Esophagus squamous epithelium (tissue), 5 donors: Measurements from ENCODE around the gene IRF7. TPM values are rescaled to one million over a fixed set of nuclear protein-coding genes. Genes with fewer than 3 reads are reported as not detected.

Experiments used
- DNase-seq: peaks from one replicate; lab custom pipeline; 2025; lab: John Stamatoyannopoulos, UW
- H3K27ac ChIP-seq, 4 donors: fragments of 200-600 bp; sonication (generic); one replicate each; pipeline ENCODE4 v1.5.1; 2016 to 2019; ENCODE audit warnings: mild to moderate bottlenecking in 1 of 4
- H3K27me3 ChIP-seq, 4 donors: fragments of 200-600 bp; sonication (generic); 1 replicate in 3 of 4; 2 replicates in 1 of 4; pipeline versions ENCODE4 v1.5.1 to v1.6.0; 2017 to 2021; ENCODE audit warnings: antibody characterized with exemption in 1 of 4
- H3K36me3 ChIP-seq, 3 donors: fragments of 200-600 bp; sonication (generic); one replicate each; pipeline ENCODE4 v1.5.1; 2016 to 2019
- H3K4me1 ChIP-seq, 3 donors: fragments of 200-600 bp; sonication (generic); one replicate each; pipeline ENCODE4 v1.5.1; 2017 to 2019
- H3K4me3 ChIP-seq, 4 donors: fragments of 200-600 bp; sonication (generic); 1 replicate in 3 of 4; 2 replicates in 1 of 4; pipeline ENCODE4 v1.5.1; 2016 to 2019; ENCODE audit warnings: mild to moderate bottlenecking in 2 of 4, moderate library complexity in 1 of 4
- H3K9me3 ChIP-seq, 3 donors: fragments of 200-600 bp; sonication (generic); one replicate each; pipeline ENCODE4 v1.5.1; 2016 to 2019
- POLR2A ChIP-seq, 4 donors: fragments of 450-650 bp; IDR thresholded peaks; one replicate each; pipeline ENCODE4 v1.6.1; 2017; ENCODE audit warnings: antibody characterized with exemption in 4 of 4, mild to moderate bottlenecking in 4 of 4, moderate library complexity in 3 of 4
- WGBS, 2 donors: methylation state at CpG; one replicate each; pipeline ENCODE4 v1.1.5; 2018; 5-methylcytosine and 5-hydroxymethylcytosine counted together
- intact Hi-C: fragments of 100-400 bp; cut with DNase I; formaldehyde crosslinking; loops from one replicate; pipeline ENCODE4 v1.15.0; 2022
- total RNA-seq, 4 donors: library from RNA; depleted of rRNA; stranded (reverse); fragments of >200 nt; gene quantifications; one replicate each; pipeline ENCODE4 v1.1.0, GENCODE V29; 2016
- TF ChIP-seq, protein P1 (sequence below), 6 experiments: fragments of 450-650 bp in 4 of 6; fragments of 200-600 bp in 2 of 6; sonication (generic) in 2 of 6; IDR thresholded peaks; one replicate each; pipeline ENCODE4 v1.5.1; 2016 to 2019; ENCODE audit warnings: antibody characterized with exemption in 6 of 6, mild to moderate bottlenecking in 4 of 6, moderate library complexity in 4 of 6
- donor health status: DM: yes; HTN: yes; CAD: no.

IRF7 gene
- total RNA-seq, 4 donors from 2014 or later, result 16.9 to 26.3 (median 20.2) TPM

DNA sequence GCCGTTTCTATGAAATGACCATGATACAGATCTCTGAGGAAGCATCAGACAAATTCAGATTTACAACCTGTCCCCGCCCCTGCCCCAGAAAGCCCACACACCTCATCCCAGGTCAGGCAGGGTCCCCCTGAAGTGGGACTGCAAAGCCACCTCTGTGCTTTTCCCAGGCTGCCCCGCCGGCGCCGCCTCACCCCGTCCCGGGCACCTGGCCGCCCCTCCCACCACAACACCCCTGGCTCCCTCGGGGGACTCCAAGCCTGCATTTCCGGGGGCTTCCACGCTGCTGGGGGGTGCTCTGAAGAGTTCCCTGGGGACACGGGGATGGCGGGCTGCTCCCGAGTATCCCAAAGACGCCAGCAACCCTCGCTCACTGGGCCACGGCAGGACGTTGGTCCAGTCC lies 44.5 kb upstream of the IRF7 start:
- no peaks in the 10 kb centered on the region for H3K9me3 ChIP-seq
- WGBS, 2 donors, result 55 to 87% methylated on average over 1 to 3 of the region's 19 CpGs
- intact Hi-C loops, result loop anchor here (10.0 kb wide), 1 partner anchor 65 kb away; no protein-coding TSS in a partner anchor
- H3K4me1 ChIP-seq, result peaks cover 0 to 24% (median 2%) of the 10 kb centered on the region in 3 donors
- H3K27ac ChIP-seq, result no peak overlapping the region
- peaks cover 7 to 83% (median 14%) of the 10 kb centered on the region in 3 donors for H3K36me3 ChIP-seq
- TF ChIP-seq, protein P1, sequence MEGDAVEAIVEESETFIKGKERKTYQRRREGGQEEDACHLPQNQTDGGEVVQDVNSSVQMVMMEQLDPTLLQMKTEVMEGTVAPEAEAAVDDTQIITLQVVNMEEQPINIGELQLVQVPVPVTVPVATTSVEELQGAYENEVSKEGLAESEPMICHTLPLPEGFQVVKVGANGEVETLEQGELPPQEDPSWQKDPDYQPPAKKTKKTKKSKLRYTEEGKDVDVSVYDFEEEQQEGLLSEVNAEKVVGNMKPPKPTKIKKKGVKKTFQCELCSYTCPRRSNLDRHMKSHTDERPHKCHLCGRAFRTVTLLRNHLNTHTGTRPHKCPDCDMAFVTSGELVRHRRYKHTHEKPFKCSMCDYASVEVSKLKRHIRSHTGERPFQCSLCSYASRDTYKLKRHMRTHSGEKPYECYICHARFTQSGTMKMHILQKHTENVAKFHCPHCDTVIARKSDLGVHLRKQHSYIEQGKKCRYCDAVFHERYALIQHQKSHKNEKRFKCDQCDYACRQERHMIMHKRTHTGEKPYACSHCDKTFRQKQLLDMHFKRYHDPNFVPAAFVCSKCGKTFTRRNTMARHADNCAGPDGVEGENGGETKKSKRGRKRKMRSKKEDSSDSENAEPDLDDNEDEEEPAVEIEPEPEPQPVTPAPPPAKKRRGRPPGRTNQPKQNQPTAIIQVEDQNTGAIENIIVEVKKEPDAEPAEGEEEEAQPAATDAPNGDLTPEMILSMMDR (IDR thresholded peaks at IDR 0.05), result no peak
- no peak for TF ChIP-seq POLR2A (IDR thresholded peaks at IDR 0.05)
- DNase-seq, result no peak
- H3K4me3 ChIP-seq, result no peak overlapping the region
- H3K27me3 ChIP-seq, result no peaks in the 10 kb centered on the region

DNA sequence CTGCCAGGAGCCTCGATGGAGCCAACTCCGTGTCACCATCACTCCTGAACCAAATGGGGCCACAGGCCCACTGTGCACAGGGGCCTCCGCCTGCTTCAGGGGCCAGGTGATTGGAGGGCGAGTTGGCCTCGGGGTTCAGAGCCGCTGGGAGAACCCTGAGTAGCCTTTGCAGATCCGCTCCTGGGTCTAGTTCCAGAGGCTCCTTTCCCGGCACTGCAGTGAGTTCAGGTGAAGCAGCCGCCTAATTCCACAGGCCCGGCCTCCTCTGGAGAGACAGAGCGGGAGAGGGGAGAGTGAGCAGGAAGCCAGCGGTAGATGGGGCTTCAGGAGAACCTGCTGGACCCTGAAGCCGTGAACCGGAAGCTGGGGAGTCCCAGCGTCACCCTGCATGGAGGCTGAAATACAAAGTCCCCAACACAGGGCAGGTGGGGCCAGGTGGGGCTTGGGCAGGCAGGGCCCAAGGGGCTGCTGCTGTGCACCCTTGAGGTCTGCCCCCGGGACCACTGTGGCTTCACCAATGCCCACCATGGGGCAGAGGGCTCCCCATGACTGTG lies 43.9 kb upstream of the IRF7 start:
- Histone ChIP-seq H3K36me3 (peaks cover 7 to 90% (median 14%) of the 10 kb centered on the region in 3 donors), H3K27ac (no peak overlapping the region), H3K27me3 (no peaks in the 10 kb centered on the region), H3K4me3 (no peak overlapping the region), H3K9me3 (no peaks in the 10 kb centered on the region), H3K4me1 (peaks cover 0 to 21% (median 0%) of the 10 kb centered on the region in 3 donors)
- 75 to 78% methylated on average over 4 to 5 of the region's 16 CpGs for WGBS, 2 donors
- intact Hi-C loops, result loop anchor here (10.0 kb wide), 1 partner anchor 65 kb away; no protein-coding TSS in a partner anchor
- no peak for DNase-seq
- TF ChIP-seq, protein P1 (IDR thresholded peaks at IDR 0.05), result no peak
- TF ChIP-seq POLR2A (IDR thresholded peaks at IDR 0.05), result no peak

DNA sequence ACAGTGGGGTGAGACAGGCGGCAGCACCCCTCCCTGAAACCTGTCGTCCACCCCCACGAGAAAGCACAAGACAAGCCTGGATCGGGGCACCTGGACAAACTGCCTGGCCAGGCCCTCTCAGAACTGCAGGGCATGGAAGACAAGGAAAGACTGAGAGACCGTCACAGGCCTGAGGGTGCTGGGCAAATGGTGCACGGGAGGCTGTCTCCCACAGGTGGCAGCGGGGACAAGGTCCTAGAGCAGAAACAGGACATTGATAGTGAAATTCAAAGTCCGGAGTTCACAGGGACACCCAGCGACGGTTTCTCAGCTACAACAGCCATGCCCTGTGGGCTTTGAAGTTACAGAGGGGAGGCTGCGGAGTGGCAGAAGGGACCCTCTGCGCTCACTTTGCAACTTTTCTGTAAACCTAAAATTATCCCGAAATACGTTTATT lies 42.0 kb upstream of the IRF7 start:
- DNase-seq, result no peak
- no peaks in the 10 kb centered on the region for H3K27me3 ChIP-seq
- H3K4me1 ChIP-seq, result peaks cover 0 to 21% (median 0%) of the 10 kb centered on the region in 3 donors
- WGBS, 2 donors, result 60 to 69% methylated on average over 11 to 12 of the region's 14 CpGs
- H3K9me3 ChIP-seq, result no peaks in the 10 kb centered on the region
- intact Hi-C loops, result no loop called here
- H3K4me3 ChIP-seq, result no peak overlapping the region
- peak overlapping the region in 2 of 4 donors; percentile 18 to 31 for H3K27ac ChIP-seq
- H3K36me3 ChIP-seq, result peaks cover 7 to 95% (median 14%) of the 10 kb centered on the region in 3 donors
- TF ChIP-seq POLR2A (IDR thresholded peaks at IDR 0.05), result no peak
- TF ChIP-seq, protein P1 (IDR thresholded peaks at IDR 0.05), result no peak

DNA sequence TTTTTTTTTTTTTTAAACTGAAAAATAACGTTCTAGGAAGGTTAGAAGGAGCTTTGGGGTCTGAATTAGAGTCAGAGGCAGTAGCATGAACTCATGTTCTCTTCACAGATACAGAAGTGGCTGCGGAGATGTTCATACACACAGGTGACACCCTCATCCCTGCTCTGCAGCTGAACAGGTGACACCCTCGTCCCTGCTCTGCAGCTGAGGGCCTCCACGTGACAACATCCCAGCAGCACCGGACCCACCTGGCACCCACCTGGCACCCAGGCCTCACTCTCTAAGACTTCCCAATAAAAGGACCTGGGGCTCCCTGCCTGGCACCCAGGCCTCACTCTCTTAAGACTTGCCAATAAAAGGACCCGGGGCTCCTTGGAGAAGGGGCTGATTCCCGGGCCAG lies 41.1 kb upstream of the IRF7 start:
- TF ChIP-seq, protein P1 (IDR thresholded peaks at IDR 0.05), result no peak
- TF ChIP-seq POLR2A (IDR thresholded peaks at IDR 0.05), result no peak
- DNase-seq, result no peak
- Histone ChIP-seq H3K4me3 (no peak overlapping the region), H3K9me3 (no peaks in the 10 kb centered on the region), H3K27ac (no peak overlapping the region), H3K4me1 (peaks cover 0 to 21% (median 0%) of the 10 kb centered on the region in 3 donors), H3K27me3 (no peaks in the 10 kb centered on the region), H3K36me3 (peaks cover 7 to 95% (median 14%) of the 10 kb centered on the region in 3 donors)
- intact Hi-C loops, result no loop called here
- 70 to 80% methylated on average over 2 to 3 of the region's 7 CpGs for WGBS, 2 donors

DNA sequence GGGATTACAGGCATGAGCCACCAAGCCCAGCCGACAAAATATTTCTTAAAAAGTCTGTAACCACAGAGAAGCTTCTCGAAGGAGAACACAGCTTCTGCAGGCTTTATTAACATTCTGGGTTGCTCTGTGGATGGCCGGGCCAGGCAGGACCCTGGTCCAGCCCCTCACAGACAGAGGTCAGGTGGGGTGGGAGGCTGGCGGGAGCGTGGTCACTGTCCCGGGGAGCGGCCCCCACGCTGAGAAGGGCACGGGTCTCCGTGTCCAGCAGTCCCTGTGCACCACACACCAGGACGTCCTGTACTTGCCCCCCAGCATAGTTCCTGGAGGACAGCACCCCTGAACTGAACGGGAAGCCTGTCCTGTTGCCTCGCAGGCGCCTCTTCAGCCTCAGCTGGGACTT lies 40.7 kb upstream of the IRF7 start:
- H3K27ac ChIP-seq, result no peak overlapping the region
- no peak for DNase-seq
- TF ChIP-seq, protein P1 (IDR thresholded peaks at IDR 0.05), result no peak
- TF ChIP-seq POLR2A (IDR thresholded peaks at IDR 0.05), result no peak
- 95% methylated on average over 8 of the region's 14 CpGs; no CpG with 5 or more reads in 1 of the 2 donors for WGBS, 2 donors
- peaks cover 0 to 21% (median 0%) of the 10 kb centered on the region in 3 donors for H3K4me1 ChIP-seq
- H3K4me3 ChIP-seq, result no peak overlapping the region
- H3K36me3 ChIP-seq, result peaks cover 7 to 95% (median 14%) of the 10 kb centered on the region in 3 donors
- no peaks in the 10 kb centered on the region for H3K9me3 ChIP-seq
- intact Hi-C loops, result no loop called here
- no peaks in the 10 kb centered on the region for H3K27me3 ChIP-seq
